ENCODE data around the gene RNH1. TPM values are rescaled to one million over a fixed set of nuclear protein-coding genes. Genes with fewer than 3 reads are reported as not detected.

Gene RNH1
- total RNA-seq, 1 experiment from 2014 or later: 60.0 TPM

DNA sequence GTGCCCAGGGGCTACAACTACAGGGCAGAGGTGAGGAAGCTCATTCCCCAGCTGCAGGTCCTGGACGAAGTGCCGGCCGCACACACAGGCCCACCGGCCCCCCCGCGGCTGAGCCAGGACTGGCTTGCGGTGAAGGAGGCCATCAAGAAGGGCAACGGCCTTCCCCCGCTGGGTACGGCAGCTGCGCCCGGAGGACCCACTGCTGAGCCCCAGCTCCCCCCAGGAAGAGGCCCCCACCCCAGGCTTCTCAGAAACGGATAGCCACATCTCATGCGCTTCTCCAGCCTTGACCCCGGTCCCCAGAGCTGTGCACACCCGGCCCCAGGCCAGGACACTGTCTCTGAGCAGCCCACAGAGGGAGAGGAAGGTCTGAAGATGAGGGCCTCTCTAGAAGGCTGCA lies 44.1 kb upstream of the RNH1 start:
- H3K23me2 ChIP-seq (ENCODE audit: insufficient read length, low read depth, low read length, poor library complexity, severe bottlenecking): peaks cover 3% of the 10 kb centered on the region
- H3K18ac ChIP-seq (ENCODE audit: insufficient read length, low read depth, low read length): no peak overlapping the region
- no peak overlapping the region for H2BK20ac ChIP-seq (ENCODE audit: low read depth, low read length, poor library complexity, severe bottlenecking)
- H2AK5ac ChIP-seq (ENCODE audit: insufficient read length, low read length): no peak overlapping the region
- Mint-ChIP-seq H3K27ac (no peak overlapping the region), H3K4me3 (no peak overlapping the region), H3K4me1 (no peaks in the 10 kb centered on the region), H3K9me3 (no peaks in the 10 kb centered on the region; a peak in 1 of 5 replicates), H3K27me3 (ENCODE audit: low read depth) (peaks cover 11% of the 10 kb centered on the region), H3K36me3 (ENCODE audit: insufficient read depth in 1 of 3, low read depth in 3 of 3) (no peaks in the 10 kb centered on the region)
- H3K4me1 ChIP-seq (ENCODE audit: insufficient read depth, low read length): no peaks in the 10 kb centered on the region
- H3K14ac ChIP-seq (ENCODE audit: insufficient read depth, low read length): no peak overlapping the region
- no peak overlapping the region for H3K9ac ChIP-seq (ENCODE audit: extremely low read depth, insufficient read length, low read length)
- H4K91ac ChIP-seq (ENCODE audit: insufficient read length, low read depth, low read length): no peak overlapping the region
- no peak overlapping the region for H3K4me2 ChIP-seq (ENCODE audit: insufficient read depth, insufficient read length, low read length)
- H3K9me3 ChIP-seq (ENCODE audit: control insufficient read depth, low read depth, low read length): no peaks in the 10 kb centered on the region
- no peaks in the 10 kb centered on the region for H4K20me1 ChIP-seq (ENCODE audit: control insufficient read depth, insufficient read depth, insufficient read length)
- no peaks in the 10 kb centered on the region for H3K79me1 ChIP-seq (ENCODE audit: insufficient read depth, low read depth, low read length, poor library complexity, severe bottlenecking)
- H3K4ac ChIP-seq (ENCODE audit: low read depth, low read length): no peak overlapping the region
- no peak overlapping the region for H3K27ac ChIP-seq (ENCODE audit: insufficient read length, low read depth, low read length)
- no peak overlapping the region for H4K8ac ChIP-seq (replicated peaks; ENCODE audit: insufficient read length, low read depth, low read length)
- H2BK12ac ChIP-seq (ENCODE audit: insufficient read length, low read depth, low read length): no peak overlapping the region
- DNase-seq: no peak
- no peak overlapping the region for H3K56ac ChIP-seq (ENCODE audit: insufficient read length, low read depth, low read length)
- no peak overlapping the region for H2BK15ac ChIP-seq (ENCODE audit: low read depth, low read length)
- no peak overlapping the region for H2BK120ac ChIP-seq (ENCODE audit: low read depth, low read length, poor library complexity, severe bottlenecking)
- no peaks in the 10 kb centered on the region; the same call in 1 of the 2 replicates for H3K27me3 ChIP-seq (ENCODE audit: insufficient read depth, low read length)
- TF ChIP-seq, protein P1, sequence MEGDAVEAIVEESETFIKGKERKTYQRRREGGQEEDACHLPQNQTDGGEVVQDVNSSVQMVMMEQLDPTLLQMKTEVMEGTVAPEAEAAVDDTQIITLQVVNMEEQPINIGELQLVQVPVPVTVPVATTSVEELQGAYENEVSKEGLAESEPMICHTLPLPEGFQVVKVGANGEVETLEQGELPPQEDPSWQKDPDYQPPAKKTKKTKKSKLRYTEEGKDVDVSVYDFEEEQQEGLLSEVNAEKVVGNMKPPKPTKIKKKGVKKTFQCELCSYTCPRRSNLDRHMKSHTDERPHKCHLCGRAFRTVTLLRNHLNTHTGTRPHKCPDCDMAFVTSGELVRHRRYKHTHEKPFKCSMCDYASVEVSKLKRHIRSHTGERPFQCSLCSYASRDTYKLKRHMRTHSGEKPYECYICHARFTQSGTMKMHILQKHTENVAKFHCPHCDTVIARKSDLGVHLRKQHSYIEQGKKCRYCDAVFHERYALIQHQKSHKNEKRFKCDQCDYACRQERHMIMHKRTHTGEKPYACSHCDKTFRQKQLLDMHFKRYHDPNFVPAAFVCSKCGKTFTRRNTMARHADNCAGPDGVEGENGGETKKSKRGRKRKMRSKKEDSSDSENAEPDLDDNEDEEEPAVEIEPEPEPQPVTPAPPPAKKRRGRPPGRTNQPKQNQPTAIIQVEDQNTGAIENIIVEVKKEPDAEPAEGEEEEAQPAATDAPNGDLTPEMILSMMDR (conservative IDR thresholded peaks at IDR 0.05): no peak
- H3T11ph ChIP-seq (ENCODE audit: low read length): no peak overlapping the region
- no peak overlapping the region for H2BK5ac ChIP-seq (ENCODE audit: insufficient read length, low read length)
- no peaks in the 10 kb centered on the region for H3K79me2 ChIP-seq (ENCODE audit: insufficient read depth, low read length)
- H4K5ac ChIP-seq (ENCODE audit: insufficient read length, low read depth, low read length): no peak overlapping the region
- no CpG with 5 or more reads among the region's 16 CpGs for WGBS (ENCODE audit: extremely low coverage, insufficient read length, low lambda C conversion rate)
- H2AFZ ChIP-seq (ENCODE audit: low read length): no peak overlapping the region
- no peak overlapping the region for H3K23ac ChIP-seq (ENCODE audit: insufficient read length, low read depth, low read length)
